PC-3 (cell line): ENCODE results near the gene NCS1.

Experiments
- CTCF ChIP-seq: fragments of 300-600 bp; sonication (generic); conservative IDR thresholded peaks from 2 replicates; pipeline ENCODE4 v1.5.1; 2017; ENCODE audit warnings: antibody characterized with exemption, low read depth, mild to moderate bottlenecking, low read length
- EZH2 ChIP-seq: fragments of 300-600 bp; sonication (generic); IDR thresholded peaks from one replicate; pipeline ENCODE4 v1.6.1; 2017; ENCODE audit warnings: antibody characterized with exemption, mild to moderate bottlenecking, low read length; ENCODE audit not compliant: unreplicated experiment
- EZH2phosphoT487 ChIP-seq: fragments of 300-600 bp; sonication (generic); IDR thresholded peaks from 2 replicates; pipeline ENCODE4 v1.6.1; 2018; ENCODE audit warnings: mild to moderate bottlenecking, antibody characterized with exemption, low read length, borderline replicate concordance

GRCh38 chr9:130179331-130179907 is 7.2 kb downstream of the NCS1 start:
- TF ChIP-seq CTCF (no peak), EZH2 (no peak), EZH2phosphoT487 (no peak)
